H1 (cell line): ENCODE results near the gene KCNS3. TPM values are rescaled to one million over a fixed set of nuclear protein-coding genes. Genes with fewer than 3 reads are reported as not detected.

Experiments used
- BCL11A ChIP-seq, 2 experiments: IDR thresholded peaks; one replicate each; pipeline ENCODE4 v1.6.1; 2011; ENCODE audit warnings: low read depth in 2 of 2, low read length in 2 of 2, mild to moderate bottlenecking in 2 of 2
- E2F6 ChIP-seq: IDR thresholded peaks from 2 replicates; pipeline ENCODE4 v1.6.1; 2012; ENCODE audit warnings: inconsistent platforms
- EZH2 ChIP-seq: fragments of 200-600 bp; sonication (generic); IDR thresholded peaks from 2 replicates; pipeline ENCODE4 v1.7.1; 2012; ENCODE audit warnings: low read depth, mild to moderate bottlenecking, moderate library complexity, low read length, inconsistent platforms; ENCODE audit not compliant: severe bottlenecking
- POLR2AphosphoS5 ChIP-seq: IDR thresholded peaks from 2 replicates; pipeline ENCODE4 v1.6.1; 2011; ENCODE audit warnings: low read depth, low read length
- RXRA ChIP-seq: IDR thresholded peaks from 2 replicates; pipeline ENCODE4 v1.6.1; 2011; ENCODE audit warnings: low read depth, mild to moderate bottlenecking, low read length, moderate library complexity; ENCODE audit not compliant: insufficient read depth
- YY1 ChIP-seq: IDR thresholded peaks from 2 replicates; pipeline ENCODE4 v1.6.1; 2011; ENCODE audit warnings: low read depth, mild to moderate bottlenecking, low read length
- polyA plus RNA-seq, 7 experiments: library from polyadenylated mRNA; depleted of rRNA in 3 of 7; stranded (reverse) in 5 of 7; unstranded in 2 of 7; fragments of >200 nt in 5 of 7; fragments of 200-250 nt in 2 of 7; gene quantifications; 1 replicate in 5 of 7; 2 replicates in 1 of 7; 4 replicates in 1 of 7; pipeline versions ENCODE4 v1.2.1 to v1.2.3, GENCODE V29; 2011 to 2013; ENCODE audit warnings: missing spikeins in 2 of 7, mixed read lengths in 2 of 7
- total RNA-seq: library from RNA; stranded (reverse); fragmentation: NEBNext Ultra II Directional; extraction: Animal tissue kit (Norgen Biotek cat#: 25700); gene quantifications from 2 replicates; pipeline ENCODE4 v1.2.1, GENCODE V29; 2021
- TF ChIP-seq, protein P1 (sequence below): IDR thresholded peaks from 2 replicates; pipeline ENCODE4 v1.6.1; 2011; ENCODE audit warnings: low read length, improper control_type of control experiment

KCNS3 gene
- total and polyA plus RNA-seq, 2 of the 8 experiments (the other 6 are each of a cell fraction or from before 2014, with no cell fraction given): 22.7 to 23.0 TPM

GRCh38 chr2:17950006-17950405, 71.5 kb downstream of the KCNS3 start (continued):
- no peak for TF ChIP-seq EZH2
- TF ChIP-seq BCL11A (IDR thresholded peaks at IDR 0.05; ENCODE audit: low read depth in 2 of 2, low read length in 2 of 2): no peak
- TF ChIP-seq E2F6: no peak
- no peak for TF ChIP-seq RXRA
- TF ChIP-seq, protein P1, sequence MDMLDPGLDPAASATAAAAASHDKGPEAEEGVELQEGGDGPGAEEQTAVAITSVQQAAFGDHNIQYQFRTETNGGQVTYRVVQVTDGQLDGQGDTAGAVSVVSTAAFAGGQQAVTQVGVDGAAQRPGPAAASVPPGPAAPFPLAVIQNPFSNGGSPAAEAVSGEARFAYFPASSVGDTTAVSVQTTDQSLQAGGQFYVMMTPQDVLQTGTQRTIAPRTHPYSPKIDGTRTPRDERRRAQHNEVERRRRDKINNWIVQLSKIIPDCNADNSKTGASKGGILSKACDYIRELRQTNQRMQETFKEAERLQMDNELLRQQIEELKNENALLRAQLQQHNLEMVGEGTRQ: no peak
- no peak for TF ChIP-seq POLR2AphosphoS5
- TF ChIP-seq YY1: no peak
